Stimulated activated CD8-positive, alpha-beta memory T cell treated with anti-CD3 and anti-CD28 coated beads, Interleukin-15, amount 100 ng/mL, for 24 hours (primary cell): ENCODE data around the gene ST3GAL3.
"Not testable (repeated sequence)": the region's sequence is repeated elsewhere in the genome, so short reads cannot be mapped to it uniquely, and the experiment has no call there.

Experiments used
- DNase-seq: peaks from one replicate; pipeline ENCODE4 v3.0.0-alpha.2; 2020; ENCODE audit warnings: low read depth

Gene ST3GAL3

GRCh38 chr1:43757343-43758053 lies 50.2 kb downstream of the ST3GAL3 start:
- no peak for DNase-seq

GRCh38 chr1:43760745-43761317 lies 53.5 kb downstream of the ST3GAL3 start:
- no peak for DNase-seq

GRCh38 chr1:43763497-43763973 lies 56.2 kb downstream of the ST3GAL3 start:
- no peak for DNase-seq

GRCh38 chr1:43764581-43764980 lies 57.2 kb downstream of the ST3GAL3 start:
- no peak for DNase-seq

GRCh38 chr1:43766086-43766784 lies 58.9 kb downstream of the ST3GAL3 start:
- DNase-seq: no peak

GRCh38 chr1:43766818-43767525 lies 59.6 kb downstream of the ST3GAL3 start:
- DNase-seq: no peak

GRCh38 chr1:43768168-43768567 lies 60.8 kb downstream of the ST3GAL3 start:
- no peak for DNase-seq

- DNase-seq: no peak
Measured at GRCh38 chr1:43769350-43769908, 62.1 kb downstream of the ST3GAL3 start.

- DNase-seq: no peak
Measured at GRCh38 chr1:43770111-43770510, 62.8 kb downstream of the ST3GAL3 start.

GRCh38 chr1:43772978-43773377 lies 65.6 kb downstream of the ST3GAL3 start:
- DNase-seq: no peak

- DNase-seq: no peak
Measured at GRCh38 chr1:43773821-43774220, 66.5 kb downstream of the ST3GAL3 start.

GRCh38 chr1:43774359-43774758 lies 67.0 kb downstream of the ST3GAL3 start:
- no peak for DNase-seq

- no peak for DNase-seq
Measured at GRCh38 chr1:43776043-43776761, 68.9 kb downstream of the ST3GAL3 start.

GRCh38 chr1:43777916-43778315 lies 70.6 kb downstream of the ST3GAL3 start:
- not testable (repeated sequence) for DNase-seq

GRCh38 chr1:43779266-43779665 lies 71.9 kb downstream of the ST3GAL3 start:
- no peak for DNase-seq

GRCh38 chr1:43779805-43780403 lies 72.6 kb downstream of the ST3GAL3 start:
- no peak for DNase-seq

GRCh38 chr1:43781574-43781973 lies 74.2 kb downstream of the ST3GAL3 start:
- no peak for DNase-seq

GRCh38 chr1:43783096-43783670 lies 75.8 kb downstream of the ST3GAL3 start:
- no peak for DNase-seq

- no peak for DNase-seq
Measured at GRCh38 chr1:43783671-43784205, 76.4 kb downstream of the ST3GAL3 start.

- DNase-seq: no peak
Measured at GRCh38 chr1:43786201-43786958, 79.0 kb downstream of the ST3GAL3 start.
